Measurements from ENCODE around the gene SBF2.
"Not testable (repeated sequence)": the region's sequence is repeated elsewhere in the genome, so short reads cannot be mapped to it uniquely, and the experiment has no call there.

The SBF2 gene

DNA sequence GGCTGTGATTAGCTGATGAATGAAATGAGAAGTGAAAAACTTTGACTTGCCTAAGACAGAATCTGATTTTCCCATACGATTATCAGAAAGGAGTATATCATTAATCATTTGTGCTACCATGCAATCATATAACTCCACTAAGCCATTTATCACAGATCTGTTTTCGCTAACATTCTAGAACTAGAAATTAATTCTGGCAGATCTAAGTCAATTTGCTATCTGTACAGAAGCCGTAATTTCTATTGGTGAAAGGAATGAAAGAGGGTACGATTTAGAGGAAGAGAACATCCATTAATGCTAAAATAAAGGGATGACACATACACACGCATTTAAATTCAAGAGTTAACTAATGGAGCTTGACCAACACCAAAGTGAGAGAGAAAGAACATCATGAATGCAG is 201.6 kb downstream of the SBF2 start:
- TF ChIP-seq, protein P1, sequence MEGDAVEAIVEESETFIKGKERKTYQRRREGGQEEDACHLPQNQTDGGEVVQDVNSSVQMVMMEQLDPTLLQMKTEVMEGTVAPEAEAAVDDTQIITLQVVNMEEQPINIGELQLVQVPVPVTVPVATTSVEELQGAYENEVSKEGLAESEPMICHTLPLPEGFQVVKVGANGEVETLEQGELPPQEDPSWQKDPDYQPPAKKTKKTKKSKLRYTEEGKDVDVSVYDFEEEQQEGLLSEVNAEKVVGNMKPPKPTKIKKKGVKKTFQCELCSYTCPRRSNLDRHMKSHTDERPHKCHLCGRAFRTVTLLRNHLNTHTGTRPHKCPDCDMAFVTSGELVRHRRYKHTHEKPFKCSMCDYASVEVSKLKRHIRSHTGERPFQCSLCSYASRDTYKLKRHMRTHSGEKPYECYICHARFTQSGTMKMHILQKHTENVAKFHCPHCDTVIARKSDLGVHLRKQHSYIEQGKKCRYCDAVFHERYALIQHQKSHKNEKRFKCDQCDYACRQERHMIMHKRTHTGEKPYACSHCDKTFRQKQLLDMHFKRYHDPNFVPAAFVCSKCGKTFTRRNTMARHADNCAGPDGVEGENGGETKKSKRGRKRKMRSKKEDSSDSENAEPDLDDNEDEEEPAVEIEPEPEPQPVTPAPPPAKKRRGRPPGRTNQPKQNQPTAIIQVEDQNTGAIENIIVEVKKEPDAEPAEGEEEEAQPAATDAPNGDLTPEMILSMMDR (IDR thresholded peaks at IDR 0.05; ENCODE audit: control insufficient read depth, insufficient read depth, low read depth, low read length, missing control alignments) = no peak

DNA sequence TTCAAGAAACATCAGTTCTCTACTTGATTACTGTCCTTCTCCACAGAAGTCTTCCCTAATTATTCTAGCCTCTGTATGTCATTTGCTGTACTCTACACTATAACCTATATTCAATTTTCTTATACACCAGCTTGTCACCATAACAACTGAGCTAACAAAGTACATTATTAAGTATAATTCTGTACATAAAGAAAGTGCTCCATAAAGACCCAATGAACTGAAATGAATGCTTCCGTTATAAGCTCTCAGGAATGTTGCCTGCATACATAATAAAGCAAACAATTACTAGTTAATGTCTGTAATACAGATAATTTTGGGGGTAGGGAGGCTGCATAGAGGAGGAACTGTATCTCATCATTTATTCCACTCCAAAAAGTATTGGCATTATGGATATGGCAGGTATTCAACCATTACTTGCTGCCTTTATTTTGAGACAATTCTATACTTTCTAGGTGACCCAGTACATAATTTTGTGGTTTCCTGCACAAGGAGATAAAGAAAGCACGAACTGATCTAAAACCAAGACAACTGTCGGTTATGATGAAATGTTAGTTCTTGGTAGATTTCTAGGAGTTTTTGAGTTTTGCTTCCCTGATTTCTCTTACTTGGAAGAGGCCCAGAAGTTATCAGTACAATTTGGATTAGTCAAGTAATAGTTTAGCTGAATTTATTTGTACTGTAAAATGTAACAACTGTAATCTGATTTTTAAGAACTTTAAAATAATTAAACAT is 202.5 kb downstream of the SBF2 start:
- no peak overlapping the region for H3K4me3 ChIP-seq (ENCODE audit: control insufficient read depth, low read depth, low read length)
- no peak for DNase-seq (ENCODE audit: low read depth)
- TF ChIP-seq, protein P1 (IDR thresholded peaks at IDR 0.05; ENCODE audit: control insufficient read depth, insufficient read depth, low read depth, low read length, missing control alignments) = no peak

More for the DNA sequence above, 201.6 kb downstream of the SBF2 start:
- no peak for DNase-seq (ENCODE audit: low read depth)
- no peak overlapping the region for H3K4me3 ChIP-seq (ENCODE audit: control insufficient read depth, low read depth, low read length)

DNA sequence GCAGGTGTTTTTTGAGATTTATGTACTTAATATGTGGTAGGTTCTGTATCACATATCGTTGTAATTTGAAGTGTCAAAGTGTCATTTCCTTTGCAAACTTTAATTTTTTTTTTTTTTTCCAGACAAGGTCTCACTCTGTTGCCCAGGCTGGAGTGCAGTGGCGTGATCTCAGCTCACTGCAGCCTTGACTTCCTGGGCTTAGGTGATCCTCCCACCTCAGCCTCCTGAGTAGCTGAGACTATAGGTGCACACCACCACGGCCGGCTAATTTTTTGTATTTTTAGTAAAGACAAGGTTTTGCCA is 206.1 kb downstream of the SBF2 start:
- DNase-seq (ENCODE audit: low read depth); H3K4me3 ChIP-seq (ENCODE audit: control insufficient read depth, low read depth, low read length): not testable (repeated sequence)

DNA sequence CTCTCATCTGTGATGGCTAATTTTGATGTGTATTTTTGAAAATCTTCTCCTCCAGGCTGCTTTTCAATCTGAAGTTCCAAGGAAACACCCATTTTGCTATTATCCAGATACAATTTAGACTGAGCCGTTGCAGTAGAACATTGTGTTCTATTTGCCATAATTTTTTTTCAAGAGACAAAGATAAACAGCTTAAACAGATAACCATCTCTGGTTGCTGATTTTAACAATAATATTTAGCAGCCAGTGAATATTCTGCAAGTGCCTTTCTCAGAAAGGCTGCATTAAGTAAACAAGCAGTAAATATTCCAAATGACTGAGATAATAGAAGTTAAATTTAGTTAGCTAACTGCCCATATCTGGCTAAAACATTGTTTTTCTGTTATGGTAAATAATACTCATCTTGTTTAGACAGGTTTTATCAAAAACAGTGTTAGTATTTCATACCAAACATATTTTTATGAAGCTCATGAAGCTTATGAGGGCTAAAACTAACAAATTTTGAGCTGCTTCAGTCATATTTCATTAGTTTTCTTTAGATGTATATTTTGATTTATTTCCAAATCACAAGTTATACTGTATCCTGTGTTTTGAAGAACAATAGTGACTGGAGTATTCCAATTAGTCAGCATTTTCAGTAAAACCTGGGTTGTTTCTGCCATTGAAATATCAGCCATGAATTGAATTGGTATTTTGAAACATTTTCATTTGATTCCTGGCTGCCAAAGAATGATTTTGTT is 206.7 kb downstream of the SBF2 start:
- TF ChIP-seq, protein P1 (IDR thresholded peaks at IDR 0.05; ENCODE audit: control insufficient read depth, insufficient read depth, low read depth, low read length, missing control alignments) = no peak
- no peak overlapping the region for H3K4me3 ChIP-seq (ENCODE audit: control insufficient read depth, low read depth, low read length)
- no peak for DNase-seq (ENCODE audit: low read depth)

DNA sequence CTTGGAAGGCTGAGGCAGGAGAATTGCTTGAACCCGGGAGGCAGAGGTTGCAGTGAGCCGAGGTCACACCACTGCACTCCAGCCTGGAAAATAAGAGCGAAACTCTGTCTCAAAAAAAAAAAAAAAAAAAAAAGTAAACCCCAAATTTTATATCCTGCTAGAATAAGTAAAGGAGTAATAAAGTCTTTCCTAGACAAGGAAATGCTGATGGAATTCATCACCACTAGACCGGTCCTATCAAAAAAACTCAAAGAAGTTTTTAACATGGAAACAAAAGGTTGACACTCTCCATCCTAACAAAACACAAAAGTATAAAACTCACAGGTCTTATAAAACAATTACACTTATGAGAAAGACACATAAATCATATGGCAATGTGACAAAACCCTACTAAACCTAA is 213.9 kb downstream of the SBF2 start:
- no peak for DNase-seq (ENCODE audit: low read depth)
- H3K4me3 ChIP-seq (ENCODE audit: control insufficient read depth, low read depth, low read length) = no peak overlapping the region
- TF ChIP-seq, protein P1 (IDR thresholded peaks at IDR 0.05; ENCODE audit: control insufficient read depth, insufficient read depth, low read depth, low read length, missing control alignments) = no peak

DNA sequence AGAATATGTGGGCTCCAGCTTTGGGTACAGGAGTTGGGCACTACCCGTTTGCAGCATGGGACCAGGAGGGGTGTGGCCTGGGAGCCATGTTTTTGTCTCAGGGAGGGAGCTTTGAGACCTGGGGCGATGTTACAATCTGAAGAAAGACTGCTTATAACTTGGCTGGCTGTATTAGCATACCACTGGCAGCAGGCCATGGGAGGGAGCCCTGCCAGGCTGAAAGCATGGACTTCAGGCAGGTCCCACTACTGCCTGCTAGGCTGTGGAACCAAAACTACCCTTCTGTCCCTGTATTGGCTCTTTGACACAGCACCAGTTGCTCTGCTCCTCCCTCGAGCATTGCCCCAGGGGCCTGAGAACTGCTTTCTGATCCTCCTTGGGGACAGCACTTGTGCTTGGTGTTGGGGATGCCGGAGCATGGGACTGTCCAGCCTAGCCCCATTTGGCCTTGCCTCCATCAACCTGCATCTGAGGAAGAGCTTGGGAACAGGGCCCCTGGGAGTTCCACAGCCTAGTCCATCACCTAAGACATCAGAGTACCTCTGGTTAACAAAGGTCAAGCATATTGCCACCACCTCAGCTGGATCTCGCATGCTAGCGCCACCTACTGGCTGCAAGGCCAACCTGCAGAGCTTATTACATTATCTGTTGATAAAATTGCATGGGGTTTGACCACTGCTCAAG is 217.4 kb downstream of the SBF2 start:
- no peak for DNase-seq (ENCODE audit: low read depth)
- H3K4me3 ChIP-seq (ENCODE audit: control insufficient read depth, low read depth, low read length) = no peak overlapping the region
- TF ChIP-seq, protein P1 (IDR thresholded peaks at IDR 0.05; ENCODE audit: control insufficient read depth, insufficient read depth, low read depth, low read length, missing control alignments) = peak; percentile 60

DNA sequence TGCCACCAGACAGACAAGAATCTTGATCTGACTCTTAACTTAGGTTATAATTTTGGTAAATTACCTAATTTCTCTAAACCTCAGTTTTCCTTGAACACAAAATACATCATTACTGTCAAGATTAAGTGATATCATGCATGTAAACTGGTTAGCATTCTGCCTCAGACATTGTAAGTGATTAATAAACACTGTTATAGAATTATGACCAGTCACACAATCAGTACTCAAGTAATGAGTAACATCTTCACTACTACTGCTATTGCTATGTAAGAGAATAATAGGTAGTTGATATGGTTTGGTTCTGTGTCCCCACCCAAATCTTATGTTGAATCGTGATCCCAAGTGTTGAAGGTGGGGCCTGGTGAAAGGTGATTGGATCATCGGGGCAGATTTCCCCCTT is 218.9 kb downstream of the SBF2 start:
- DNase-seq (ENCODE audit: low read depth) = no peak
- H3K4me3 ChIP-seq (ENCODE audit: control insufficient read depth, low read depth, low read length) = no peak overlapping the region
- TF ChIP-seq, protein P1 (IDR thresholded peaks at IDR 0.05; ENCODE audit: control insufficient read depth, insufficient read depth, low read depth, low read length, missing control alignments) = no peak

Data from AG09309 (cell line).